ENCODE measurements around the gene FOXF2.

Gene FOXF2

GRCh38 chr6:1399085-1399780 lies 9.9 kb downstream of the FOXF2 start:
- Histone ChIP-seq H3K4me3 (no peak overlapping the region), H3K36me3 (no peaks in the 10 kb centered on the region), H3K27ac (no peak overlapping the region), H3K4me1 (no peaks in the 10 kb centered on the region), H3K9me3 (no peaks in the 10 kb centered on the region), H3K27me3 (peaks cover 0 to 71% of the 10 kb centered on the region in 2 donors)
- TF ChIP-seq CTCF (IDR thresholded peaks at IDR 0.05) = no peak
- no peak for DNase-seq
- intact Hi-C loops (cut with DNase I; ENCODE audit: low total_unique reads) = no loop called here

GRCh38 chr6:1400126-1400850 lies 10.9 kb downstream of the FOXF2 start:
- Histone ChIP-seq H3K9me3 (no peaks in the 10 kb centered on the region), H3K27ac (no peak overlapping the region), H3K4me3 (no peak overlapping the region), H3K36me3 (no peaks in the 10 kb centered on the region), H3K4me1 (no peaks in the 10 kb centered on the region), H3K27me3 (peaks cover 0 to 61% of the 10 kb centered on the region in 2 donors)
- TF ChIP-seq CTCF (IDR thresholded peaks at IDR 0.05) = no peak
- no peak for DNase-seq
- intact Hi-C loops (cut with DNase I; ENCODE audit: low total_unique reads) = no loop called here

GRCh38 chr6:1402369-1402768 lies 13.0 kb downstream of the FOXF2 start:
- intact Hi-C loops (cut with DNase I; ENCODE audit: low total_unique reads) = no loop called here
- Histone ChIP-seq H3K27ac (no peak overlapping the region), H3K27me3 (peaks cover 0 to 48% of the 10 kb centered on the region in 2 donors), H3K36me3 (no peaks in the 10 kb centered on the region), H3K4me3 (no peak overlapping the region), H3K4me1 (no peaks in the 10 kb centered on the region), H3K9me3 (no peaks in the 10 kb centered on the region)
- DNase-seq = no peak
- TF ChIP-seq CTCF (IDR thresholded peaks at IDR 0.05) = no peak

GRCh38 chr6:1402868-1403267 lies 13.5 kb downstream of the FOXF2 start:
- H3K36me3 ChIP-seq = no peaks in the 10 kb centered on the region
- H3K27me3 ChIP-seq = peaks cover 0 to 47% of the 10 kb centered on the region in 2 donors
- no peak overlapping the region for H3K4me3 ChIP-seq
- TF ChIP-seq CTCF (IDR thresholded peaks at IDR 0.05) = no peak
- intact Hi-C loops (cut with DNase I; ENCODE audit: low total_unique reads) = no loop called here
- no peaks in the 10 kb centered on the region for H3K9me3 ChIP-seq
- no peak for DNase-seq
- H3K4me1 ChIP-seq = no peaks in the 10 kb centered on the region
- no peak overlapping the region for H3K27ac ChIP-seq

GRCh38 chr6:1403851-1404712 lies 14.7 kb downstream of the FOXF2 start:
- intact Hi-C loops (cut with DNase I; ENCODE audit: low total_unique reads) = no loop called here
- Histone ChIP-seq H3K9me3 (no peaks in the 10 kb centered on the region), H3K4me3 (no peak overlapping the region), H3K36me3 (no peaks in the 10 kb centered on the region), H3K4me1 (no peaks in the 10 kb centered on the region), H3K27me3 (peaks cover 0 to 40% of the 10 kb centered on the region in 2 donors), H3K27ac (no peak overlapping the region)
- no peak for DNase-seq
- no peak for TF ChIP-seq CTCF (IDR thresholded peaks at IDR 0.05)
